Measurements from ENCODE around the gene FGF23.
A peak's percentile ranks its signal among the peaks of the same experiment; 100 is the strongest.
"Not testable (repeated sequence)": the region's sequence is repeated elsewhere in the genome, so short reads cannot be mapped to it uniquely, and the experiment has no call there.

FGF23 gene

GRCh38 chr12:4379405-4379804 lies at the start of gene FGF23:
FGF23 (minus strand) TSS chr12:4379712; CDS start chr12:4379582, 130 bp downstream.
- DNase-seq = no peak

DNA sequence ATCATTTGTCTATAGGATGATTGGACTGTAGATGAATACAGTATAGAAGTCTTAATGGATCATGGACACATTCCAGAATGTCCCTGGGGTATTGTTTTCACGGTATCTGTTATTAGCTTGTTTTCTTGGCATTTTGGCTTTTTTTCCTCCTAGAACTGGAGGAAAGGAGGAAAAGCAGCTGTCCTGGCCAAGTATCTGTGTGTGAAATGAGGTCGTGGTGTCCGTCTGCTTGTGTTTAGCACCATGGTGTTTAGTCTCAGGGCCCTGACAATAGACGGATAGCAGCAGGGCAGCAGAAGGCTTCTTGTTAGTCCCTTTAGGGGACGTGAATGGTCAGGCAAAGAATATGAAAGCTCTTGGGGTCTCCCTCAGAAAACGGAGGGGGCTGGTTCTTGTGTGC lies 44.9 kb upstream of the FGF23 start:
- DNase-seq = no peak

DNA sequence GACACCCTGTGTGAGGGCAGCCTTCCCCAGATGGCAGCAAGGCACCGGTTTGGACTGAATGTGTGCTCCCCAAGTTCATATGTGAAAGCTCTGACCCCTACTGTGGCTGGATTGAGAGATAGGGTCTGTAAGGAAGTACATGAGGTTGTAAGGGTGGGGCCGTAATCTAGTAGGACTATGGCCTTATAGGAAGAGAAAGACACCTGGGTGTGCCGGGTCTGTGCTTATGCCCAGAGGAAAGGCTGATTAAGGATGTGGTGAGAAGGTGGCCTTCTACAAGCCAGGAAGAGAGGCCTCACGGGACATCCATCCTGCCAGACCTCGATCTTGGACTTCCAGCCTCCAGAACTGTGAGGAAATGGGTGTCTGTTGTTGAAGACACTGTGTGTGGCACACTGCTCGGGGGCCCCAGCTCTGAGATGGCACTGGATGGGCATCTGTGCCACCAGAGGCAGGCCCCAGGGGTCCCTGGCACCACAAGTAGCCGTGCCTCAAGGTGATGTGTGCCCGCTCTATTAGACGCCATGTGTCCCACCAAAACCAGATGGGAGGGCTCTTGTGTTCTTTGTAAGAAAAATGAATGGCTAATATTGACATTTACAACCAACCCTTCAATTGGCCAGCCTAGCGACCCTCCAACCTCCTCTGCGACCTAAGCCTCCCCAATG lies 44.1 kb upstream of the FGF23 start:
- no peak for DNase-seq

DNA sequence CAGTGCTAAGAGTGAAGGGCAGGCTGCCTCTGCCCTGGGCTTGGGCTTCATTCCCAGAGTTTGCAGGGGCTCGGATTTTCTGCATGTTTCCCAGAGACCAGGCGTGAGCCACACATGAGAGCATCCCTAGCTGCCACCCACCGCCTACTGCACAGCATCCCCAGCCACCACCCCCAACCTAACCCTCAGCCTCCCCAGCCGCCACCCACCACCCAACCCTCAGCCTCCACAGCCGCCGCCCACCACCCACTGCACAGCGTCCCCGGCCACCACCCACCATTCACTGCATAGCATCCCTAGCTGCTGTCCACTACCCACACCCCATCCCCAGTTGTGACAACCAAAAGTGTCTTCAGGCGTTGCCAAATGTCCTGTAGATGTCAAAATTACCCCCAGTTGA lies 43.5 kb upstream of the FGF23 start:
- no peak for DNase-seq

DNA sequence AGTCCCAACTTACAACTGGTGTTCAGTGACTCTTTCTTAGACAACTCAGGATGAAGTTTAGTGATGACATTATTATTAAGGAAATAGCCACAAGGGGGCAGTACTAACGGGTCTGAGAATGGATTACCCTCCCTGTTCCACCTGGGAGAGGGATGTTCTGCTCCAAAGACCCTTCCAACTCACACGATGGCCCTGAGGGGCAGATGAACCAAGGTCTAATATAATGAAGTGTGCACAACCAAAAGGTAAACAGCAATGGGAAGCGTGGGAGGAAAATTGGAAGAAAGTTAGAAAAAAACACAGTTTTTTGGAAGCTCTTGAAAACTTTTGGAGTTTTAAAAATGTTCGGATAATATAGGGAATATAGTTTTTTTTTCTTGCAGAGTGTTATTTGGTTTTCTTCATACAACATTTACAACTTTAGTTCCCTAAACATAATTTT lies 42.1 kb upstream of the FGF23 start:
- DNase-seq = no peak

GRCh38 chr12:4420138-4420670 lies 40.7 kb upstream of the FGF23 start:
- no peak for DNase-seq

DNA sequence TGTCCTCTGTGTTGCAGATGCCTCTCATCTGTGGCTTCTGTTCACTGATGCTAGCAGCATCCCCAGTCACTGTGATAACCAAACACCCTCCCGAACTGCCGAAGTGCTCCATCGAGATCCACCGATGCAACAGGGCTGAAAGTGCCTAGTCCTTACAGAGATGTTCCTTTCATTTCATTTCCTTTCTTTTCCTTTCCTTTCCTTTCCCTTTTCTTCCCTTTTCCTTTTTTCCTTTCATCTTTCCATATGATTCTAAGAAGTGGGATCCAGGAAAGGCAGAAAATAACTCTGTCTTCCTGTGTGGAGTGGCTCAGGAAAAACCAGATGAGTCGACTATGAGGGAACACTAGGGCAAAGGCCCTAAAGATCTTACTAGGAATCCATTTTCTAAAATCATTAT lies 39.4 kb upstream of the FGF23 start:
- no peak for DNase-seq

- DNase-seq = no peak
Observed at GRCh38 chr12:4417936-4418335, 38.4 kb upstream of the FGF23 start.

- DNase-seq = no peak
Observed at GRCh38 chr12:4417455-4417854, 37.9 kb upstream of the FGF23 start.

GRCh38 chr12:4416276-4416675 lies 36.8 kb upstream of the FGF23 start:
- no peak for DNase-seq

GRCh38 chr12:4412465-4412864 lies 33.0 kb upstream of the FGF23 start:
- DNase-seq = no peak

DNA sequence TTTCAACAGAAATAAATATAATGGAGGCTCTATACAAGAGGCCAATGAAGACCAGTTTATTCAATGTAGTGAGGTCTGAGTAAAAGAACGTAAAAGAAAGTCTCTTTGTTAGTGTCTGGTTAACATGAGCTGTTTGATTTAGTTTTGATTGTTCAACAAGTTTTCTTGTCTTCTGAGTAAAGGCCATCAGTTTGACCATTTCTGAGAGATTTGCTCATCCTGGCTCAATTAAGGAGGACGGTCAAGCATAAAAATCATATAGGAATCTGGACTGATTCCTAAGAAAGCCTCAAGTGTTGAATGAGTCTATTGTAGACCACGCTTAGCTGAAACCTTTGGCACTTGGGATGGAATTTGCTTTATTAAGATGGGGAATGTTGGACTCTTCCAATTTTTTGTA lies 32.5 kb upstream of the FGF23 start:
- DNase-seq = no peak

GRCh38 chr12:4407136-4407535 lies 27.6 kb upstream of the FGF23 start:
- no peak for DNase-seq

GRCh38 chr12:4404877-4405637 lies 25.5 kb upstream of the FGF23 start:
- DNase-seq = not testable (repeated sequence)

DNA sequence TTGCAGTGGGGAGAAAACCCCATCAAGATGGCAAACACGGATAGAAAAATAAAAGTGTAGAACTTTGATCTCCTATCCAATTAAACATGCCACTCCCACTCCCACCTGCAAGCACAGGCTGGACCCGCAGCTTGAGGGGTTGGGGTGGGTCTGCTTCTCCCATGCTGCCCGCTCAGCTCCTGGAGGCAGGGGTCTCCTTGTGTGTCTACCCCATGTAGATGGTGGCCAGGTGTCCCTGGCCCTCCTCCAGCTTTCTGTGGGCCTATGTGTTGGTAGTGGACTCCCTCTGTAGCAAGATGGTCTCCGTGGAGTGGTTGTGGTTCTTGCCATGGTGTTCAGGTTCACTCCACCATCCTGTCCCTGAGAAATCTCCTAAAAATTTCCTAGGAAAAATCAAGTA lies 23.5 kb upstream of the FGF23 start:
- no peak for DNase-seq

- DNase-seq = no peak
Observed at GRCh38 chr12:4401117-4401516, 21.6 kb upstream of the FGF23 start.

GRCh38 chr12:4395818-4396217 lies 16.3 kb upstream of the FGF23 start:
- DNase-seq = no peak

DNA sequence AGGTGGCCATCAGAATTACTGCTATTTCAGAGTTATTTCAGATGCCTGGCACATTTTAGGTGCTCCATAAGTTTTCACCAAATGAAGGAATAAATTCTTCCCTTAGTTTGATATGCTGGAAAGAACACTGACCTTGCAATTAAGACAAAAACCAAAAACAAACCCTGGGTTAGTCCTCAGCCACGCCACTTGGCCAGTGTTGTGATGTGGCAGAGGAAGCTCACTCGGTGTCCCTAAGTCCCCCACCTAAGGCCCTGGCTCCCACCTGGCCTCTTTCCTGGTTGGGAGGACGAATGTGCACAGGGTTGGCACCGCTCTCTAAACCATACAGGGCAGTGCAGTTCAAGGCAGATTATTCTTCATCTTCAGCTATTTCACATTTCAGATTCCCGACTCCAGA lies 13.7 kb upstream of the FGF23 start:
- DNase-seq = no peak

DNA sequence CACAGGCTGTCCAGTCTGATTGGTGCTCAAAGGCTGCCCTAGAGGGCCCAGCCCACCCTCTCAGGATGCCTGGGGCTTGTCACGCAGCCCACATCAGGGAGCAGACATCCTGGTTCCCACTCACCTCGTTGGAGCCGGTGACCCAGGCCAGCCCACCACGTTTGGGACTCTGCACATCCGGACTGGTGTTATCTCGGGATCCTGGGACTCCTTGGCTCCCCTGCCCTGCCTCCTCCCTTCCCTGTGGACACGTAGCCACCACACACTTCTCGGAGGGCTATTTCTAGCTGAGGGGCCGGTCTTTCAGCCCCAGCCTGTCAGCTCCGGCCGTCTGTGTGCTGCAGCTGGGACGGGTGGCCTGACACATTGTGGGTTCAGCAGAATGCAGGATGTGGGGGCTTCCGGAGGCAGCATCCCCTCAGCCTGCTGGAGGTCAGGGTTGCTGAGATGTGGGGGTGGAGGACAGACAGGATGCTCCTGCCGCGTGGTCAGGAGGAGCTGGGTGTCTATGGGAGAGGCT lies 12.8 kb upstream of the FGF23 start:
- DNase-seq = no peak

GRCh38 chr12:4388662-4389061 lies 9.2 kb upstream of the FGF23 start:
- no peak for DNase-seq

- peak; percentile 8 for DNase-seq
Observed at GRCh38 chr12:4388032-4388431, 8.5 kb upstream of the FGF23 start.

DNA sequence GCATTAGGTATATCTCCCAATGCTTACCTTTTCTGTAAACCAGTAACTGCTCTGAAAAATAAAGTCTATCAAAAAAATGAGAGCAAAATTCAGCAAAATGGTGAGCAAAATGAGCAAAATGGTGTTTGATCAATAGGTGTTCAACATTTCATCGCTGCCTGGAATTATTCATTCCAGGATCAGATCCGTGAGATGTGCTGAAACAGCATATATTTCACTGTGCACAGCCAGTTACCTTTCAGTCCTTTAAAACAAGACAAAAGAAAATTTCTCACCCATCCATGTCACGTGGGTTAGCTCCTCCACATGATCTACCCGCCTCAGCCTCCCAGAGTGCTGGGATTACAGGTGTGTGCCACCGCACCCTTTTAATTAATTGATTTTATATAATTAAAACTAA lies 8.1 kb upstream of the FGF23 start:
- no peak for DNase-seq

DNA sequence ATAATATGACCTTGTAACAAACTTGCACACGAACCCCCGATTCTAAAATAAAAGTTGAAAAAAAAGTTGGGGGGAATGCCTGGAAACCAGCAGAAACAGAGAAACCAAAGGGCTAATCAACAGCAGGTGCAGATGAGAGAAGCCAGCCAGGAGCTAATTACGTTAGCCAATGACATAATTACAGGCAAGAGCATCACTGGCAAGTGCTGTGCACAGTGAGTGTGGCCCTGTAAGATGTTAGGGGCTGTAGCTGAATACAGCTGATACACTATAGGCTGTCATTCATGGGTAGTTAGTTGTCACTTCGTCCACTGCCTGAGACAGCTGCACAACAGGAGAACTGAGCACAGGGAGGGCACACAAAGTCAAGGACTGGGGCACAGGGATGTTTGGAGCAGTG lies 7.3 kb upstream of the FGF23 start:
- DNase-seq = peak; percentile 56

DNA sequence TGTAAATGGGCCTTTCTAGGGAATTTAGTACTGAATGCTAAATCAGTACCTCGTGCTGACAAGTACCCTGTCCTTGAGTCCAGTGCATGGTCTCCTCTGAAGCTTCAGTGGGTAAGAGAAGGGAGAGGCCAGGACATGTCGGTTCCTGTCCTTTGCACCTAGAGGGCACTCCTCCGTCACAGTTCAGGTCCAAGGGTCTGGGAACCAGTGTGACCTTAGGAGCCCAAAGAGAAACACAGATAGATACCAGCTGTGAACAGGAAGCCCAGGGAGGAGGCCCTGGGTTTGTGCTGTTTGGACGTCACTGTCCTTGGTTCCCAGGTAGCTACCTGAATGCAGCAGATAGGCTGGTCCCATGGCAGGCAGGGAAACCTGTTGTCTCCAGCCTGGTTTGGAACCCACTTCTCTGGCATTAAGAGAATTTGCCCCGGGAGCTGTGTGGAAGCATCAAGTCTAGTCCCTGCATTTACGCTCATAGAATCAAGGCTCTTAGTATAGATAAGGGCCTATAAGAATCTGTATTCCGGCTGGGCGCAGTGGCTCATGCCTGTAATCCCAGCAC lies 3.9 kb upstream of the FGF23 start:
- peak; percentile 2 for DNase-seq
